ENCODE measurements around the gene COLEC12.

Gene COLEC12

GRCh38 chr18:500632-501405, at the start of gene COLEC12:
TSS of gene COLEC12 (minus strand) at chr18:500701. CDS start at chr18:500514, 187 bp downstream.
- no peak for DNase-seq (ENCODE audit: low spot score)

- DNase-seq (ENCODE audit: low spot score): no peak
Measured at GRCh38 chr18:549967-550366, 49.5 kb upstream of the COLEC12 start.

GRCh38 chr18:543447-544078, 43.1 kb upstream of the COLEC12 start:
- no peak for DNase-seq (ENCODE audit: low spot score)

- no peak for DNase-seq (ENCODE audit: low spot score)
Measured at GRCh38 chr18:533995-534601, 33.6 kb upstream of the COLEC12 start.

- DNase-seq (ENCODE audit: low spot score): no peak
Measured at GRCh38 chr18:532632-533031, 32.1 kb upstream of the COLEC12 start.

- no peak for DNase-seq (ENCODE audit: low spot score)
Measured at GRCh38 chr18:532018-532417, 31.5 kb upstream of the COLEC12 start.

GRCh38 chr18:527146-527545, 26.6 kb upstream of the COLEC12 start:
- DNase-seq (ENCODE audit: low spot score): no peak

- DNase-seq (ENCODE audit: low spot score): no peak
Measured at GRCh38 chr18:526681-527080, 26.2 kb upstream of the COLEC12 start.

- no peak for DNase-seq (ENCODE audit: low spot score)
Measured at GRCh38 chr18:525036-525797, 24.7 kb upstream of the COLEC12 start.

GRCh38 chr18:524466-524865, 24.0 kb upstream of the COLEC12 start:
- DNase-seq (ENCODE audit: low spot score): no peak

- no peak for DNase-seq (ENCODE audit: low spot score)
Measured at GRCh38 chr18:523561-523960, 23.1 kb upstream of the COLEC12 start.

- DNase-seq (ENCODE audit: low spot score): no peak
Measured at GRCh38 chr18:519019-519879, 18.7 kb upstream of the COLEC12 start.

- DNase-seq (ENCODE audit: low spot score): no peak
Measured at GRCh38 chr18:518081-518480, 17.6 kb upstream of the COLEC12 start.

GRCh38 chr18:515838-516237, 15.3 kb upstream of the COLEC12 start:
- DNase-seq (ENCODE audit: low spot score): no peak

- no peak for DNase-seq (ENCODE audit: low spot score)
Measured at GRCh38 chr18:515156-515815, 14.8 kb upstream of the COLEC12 start.

GRCh38 chr18:513826-514530, 13.5 kb upstream of the COLEC12 start:
- DNase-seq (ENCODE audit: low spot score): no peak

GRCh38 chr18:512957-513356, 12.5 kb upstream of the COLEC12 start:
- no peak for DNase-seq (ENCODE audit: low spot score)

- DNase-seq (ENCODE audit: low spot score): no peak
Measured at GRCh38 chr18:508835-509234, 8.3 kb upstream of the COLEC12 start.

- DNase-seq (ENCODE audit: low spot score): no peak
Measured at GRCh38 chr18:507636-508035, 7.1 kb upstream of the COLEC12 start.

GRCh38 chr18:506801-507200, 6.3 kb upstream of the COLEC12 start:
- no peak for DNase-seq (ENCODE audit: low spot score)
